Endothelial cell of umbilical vein (primary cell): ENCODE measurements around the gene KHK. TPM values are rescaled to one million over a fixed set of nuclear protein-coding genes. Genes with fewer than 3 reads are reported as not detected.

Experiments used
- BruUV-seq: library from RNA; stranded (reverse); fragments of 400-500 nt; replicated peaks from 2 replicates; lab custom pipeline; 2021; lab: Mats Ljungman, UMichigan
- CTCF ChIA-PET: fragments of 300-600, 350-600 bp; sonication (Branson Sonifier 250); formaldehyde crosslinking; loops from one replicate; lab custom pipeline; 2021; ENCODE audit warnings: antibody characterized with exemption, inconsistent platforms; lab: Charles Lee
- POLR2A ChIA-PET: fragments of 300-600, 350-600 bp; sonication (Branson Sonifier 250); formaldehyde crosslinking; loops from one replicate; lab custom pipeline; 2021; ENCODE audit warnings: antibody characterized with exemption, inconsistent platforms; lab: Charles Lee
- DNase-seq: peaks from one replicate; pipeline ENCODE4 v3.0.0-alpha.2; 2011; ENCODE audit warnings: low read depth, low spot score
- FAIRE-seq: peaks from 2 replicates; lab custom pipeline; 2011; peaks lifted over from hg19 to GRCh38; lab: Jason Lieb, UNC
- H2AFZ ChIP-seq: 2 replicates; pipeline ENCODE4 v1.6.0; 2012; ENCODE audit warnings: low read depth, low read length, control low read depth, inconsistent platforms
- H3K27ac ChIP-seq: 2 replicates; pipeline ENCODE4 v1.5.1; 2011; ENCODE audit warnings: low read depth, mild to moderate bottlenecking, control low read depth, low read length, moderate library complexity; ENCODE audit not compliant: insufficient read depth
- H3K27me3 ChIP-seq, 2 experiments: 2 replicates each; pipeline versions ENCODE4 v1.6.0 to v1.6.1; 2011; ENCODE audit warnings: low read length in 2 of 2, mixed read lengths in 1 of 2; ENCODE audit not compliant: control insufficient read depth in 2 of 2, insufficient read depth in 2 of 2
- H3K36me3 ChIP-seq, 2 experiments: 2 replicates in 1 of 2; 3 replicates in 1 of 2; pipeline ENCODE4 v1.5.1; 2011; ENCODE audit warnings: low read length in 2 of 2, mild to moderate bottlenecking in 1 of 2, moderate library complexity in 1 of 2; ENCODE audit not compliant: control insufficient read depth in 2 of 2, insufficient read depth in 2 of 2; ENCODE audit errors: extremely low read depth in 1 of 2
- H3K4me1 ChIP-seq: 3 replicates; pipeline ENCODE4 v1.5.1; 2011; ENCODE audit warnings: mild to moderate bottlenecking, low read length; ENCODE audit not compliant: control insufficient read depth, insufficient read depth; ENCODE audit errors: extremely low read depth
- H3K4me2 ChIP-seq: 2 replicates; pipeline ENCODE4 v1.6.1; 2011; ENCODE audit warnings: low read length, control low read depth, mixed read lengths; ENCODE audit not compliant: insufficient read depth
- H3K4me3 ChIP-seq, 3 experiments: fragments of 200-600 bp in 1 of 3; sonication (generic), shearing (Covaris generic) in 1 of 3; replicated peaks in 1 of 3; 2 replicates each; pipeline ENCODE4 v1.5.1; 2011 to 2016; ENCODE audit warnings: control low read depth in 3 of 3, low read length in 3 of 3, mild to moderate bottlenecking in 2 of 3, inconsistent platforms in 1 of 3, low read depth in 1 of 3, moderate library complexity in 1 of 3; ENCODE audit not compliant: insufficient read depth in 1 of 3
- H3K79me2 ChIP-seq: 2 replicates; pipeline ENCODE4 v1.6.0; 2012; ENCODE audit warnings: low read length, inconsistent platforms; ENCODE audit not compliant: control insufficient read depth, insufficient read depth
- H3K9ac ChIP-seq: replicated peaks from 2 replicates; pipeline ENCODE3; 2011; ENCODE audit warnings: low read length, control low read depth; ENCODE audit not compliant: insufficient read depth; ENCODE audit errors: extremely low read depth
- H3K9me1 ChIP-seq: replicated peaks from 3 replicates; pipeline ENCODE4 v1.6.0; 2011; ENCODE audit warnings: mild to moderate bottlenecking, low read length; ENCODE audit not compliant: control insufficient read depth, insufficient read depth; ENCODE audit errors: extremely low read depth
- H3K9me3 ChIP-seq: replicated peaks from 2 replicates; pipeline ENCODE4 v1.5.1; 2012; ENCODE audit warnings: low read length, inconsistent platforms; ENCODE audit not compliant: control insufficient read depth, insufficient read depth
- H4K20me1 ChIP-seq: replicated peaks from 2 replicates; pipeline ENCODE3; 2011; ENCODE audit warnings: mild to moderate bottlenecking, low read length; ENCODE audit not compliant: control insufficient read depth, insufficient read depth; ENCODE audit errors: extremely low read depth
- EZH2 ChIP-seq: IDR thresholded peaks from 2 replicates; pipeline ENCODE4 v1.6.1; 2012; ENCODE audit warnings: borderline replicate concordance, low read depth, mild to moderate bottlenecking, moderate library complexity, low read length, inconsistent platforms; ENCODE audit not compliant: severe bottlenecking
- FOS ChIP-seq: IDR thresholded peaks from 2 replicates; pipeline ENCODE4 v1.6.1; 2011; ENCODE audit warnings: mild to moderate bottlenecking, low read length, moderate library complexity, borderline replicate concordance; ENCODE audit not compliant: insufficient read depth
- GATA2 ChIP-seq: IDR thresholded peaks from 2 replicates; pipeline ENCODE4 v1.7.0; 2011; ENCODE audit warnings: low read depth, mild to moderate bottlenecking, moderate library complexity, mixed read lengths, low read length; ENCODE audit not compliant: insufficient read length, insufficient read depth
- JUN ChIP-seq: IDR thresholded peaks from 2 replicates; pipeline ENCODE4 v1.6.1; 2011; ENCODE audit warnings: borderline replicate concordance, low read depth; ENCODE audit not compliant: insufficient read length, insufficient read depth
- MYC ChIP-seq: IDR thresholded peaks from one replicate; pipeline ENCODE4 v1.6.1; 2011; ENCODE audit warnings: mild to moderate bottlenecking, low read depth, low read length
- POLR2A ChIP-seq: IDR thresholded peaks from 2 replicates; pipeline ENCODE4 v1.6.1; 2012; ENCODE audit warnings: low read depth, mild to moderate bottlenecking, control low read depth, low read length
- POLR2AphosphoS5 ChIP-seq: IDR thresholded peaks from 2 replicates; pipeline ENCODE4 v1.6.1; 2012; ENCODE audit warnings: low read depth, mild to moderate bottlenecking, control low read depth, low read length, moderate library complexity; ENCODE audit not compliant: insufficient read depth
- dilution Hi-C: fragments of 300-500 bp; cut with MboI; formaldehyde crosslinking; loops from one replicate; pipeline ENCODE4 v1.15.0; 2019; ENCODE audit warnings: low sequenced_read_pairs; ENCODE audit not compliant: extremely low pct_ligation_motif_present
- intact Hi-C: fragments of 100-400 bp; cut with micrococcal nuclease; formaldehyde crosslinking; loops from one replicate; pipeline ENCODE4 v1.10.0; 2022
- polyA plus RNA-seq, 4 experiments: library from polyadenylated mRNA; depleted of rRNA in 3 of 4; stranded (reverse) in 3 of 4; unstranded in 1 of 4; fragments of >200 nt; gene quantifications; 2 replicates each; pipeline versions ENCODE4 v1.2.1 to v1.2.3, GENCODE V29; 2011 to 2012; ENCODE audit warnings: missing spikeins in 1 of 4
- total RNA-seq: library from RNA; stranded (reverse); gene quantifications from 2 replicates; pipeline ENCODE4 v1.2.3, GENCODE V29; 2021
- TF ChIP-seq, protein P1 (sequence below): IDR thresholded peaks from 2 replicates; pipeline ENCODE4 v1.6.1; 2011; ENCODE audit not compliant: insufficient read depth, insufficient read length
- TF ChIP-seq, protein P2 (sequence below), 2 donors: IDR thresholded peaks; 1 replicate in 1 of 2; 2 replicates in 1 of 2; pipeline ENCODE4 v1.5.1; 2011; ENCODE audit warnings: low read length in 2 of 2, mild to moderate bottlenecking in 2 of 2, moderate library complexity in 2 of 2, control low read depth in 1 of 2, inconsistent platforms in 1 of 2, low read depth in 1 of 2; ENCODE audit not compliant: insufficient read depth in 1 of 2; ENCODE audit errors: extremely low read depth in 1 of 2

The KHK gene
- total and polyA plus RNA-seq, 2 donors (not counting 3 experiments of a cell fraction or from before 2014, with no cell fraction given), result 2.9 to 4.4 TPM

DNA sequence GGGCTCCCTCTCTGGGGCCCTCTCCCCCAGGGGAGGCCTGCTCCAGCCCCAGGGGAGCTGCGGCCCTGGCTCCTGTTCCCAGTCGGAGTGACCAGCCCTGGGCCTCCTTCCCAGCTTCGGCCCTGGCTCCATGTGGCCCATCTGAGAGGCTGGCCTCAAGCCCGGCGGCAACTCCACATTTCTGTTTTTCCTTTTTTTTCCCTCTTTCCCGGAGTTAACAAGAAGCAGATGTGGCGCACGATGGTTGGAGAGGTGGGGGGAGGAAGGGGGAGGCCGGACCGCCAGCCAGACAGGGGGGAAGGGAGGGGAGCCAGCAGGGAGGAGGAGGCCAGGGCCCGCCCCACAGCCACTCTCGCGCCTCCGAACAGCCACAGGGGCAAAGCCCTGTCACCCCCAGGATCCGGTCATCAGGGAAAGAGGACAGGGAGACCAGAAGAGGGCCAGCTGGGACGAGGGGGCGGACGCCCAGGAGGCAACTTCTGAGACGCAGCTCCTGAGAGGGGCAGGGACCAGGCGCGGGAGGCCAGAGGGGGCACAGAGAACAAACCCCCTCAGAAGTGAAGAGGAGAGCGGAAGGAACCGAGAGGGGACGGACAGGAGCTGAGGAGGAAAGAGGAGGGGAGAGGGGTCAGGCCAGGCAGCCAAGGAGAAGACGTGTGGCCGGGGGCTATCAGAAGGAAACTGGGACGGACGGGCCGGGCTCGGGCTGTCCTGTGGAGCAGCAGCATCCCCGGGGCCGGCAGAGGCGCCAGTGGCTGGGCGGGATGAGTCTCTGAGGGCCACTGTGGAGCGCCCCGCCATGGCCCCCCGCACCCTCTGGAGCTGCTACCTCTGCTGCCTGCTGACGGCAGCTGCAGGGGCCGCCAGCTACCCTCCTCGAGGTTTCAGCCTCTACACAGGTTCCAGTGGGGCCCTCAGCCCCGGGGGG lies 8.0 kb upstream of the KHK start, which contains the start of gene EMILIN1:
TSS of gene EMILIN1 (plus strand) at position 349 of the 928 bp plus-strand sequence. CDS start at position 800, 451 bp downstream.
- Histone ChIP-seq H3K27ac (no peak within 1 kb of the TSS), H3K36me3 (no peaks in the 10 kb centered on the region), H2AFZ (peak within 1 kb of the TSS; percentile 60), H3K4me3 (peak within 1 kb of the TSS in 1 of 3 experiments; percentile 28), H3K4me2 (no peak within 1 kb of the TSS), H3K9ac (no peak within 1 kb of the TSS), H3K79me2 (no peaks in the 10 kb centered on the region), H3K27me3 (no peaks in the 10 kb centered on the region), H3K9me3 (no peaks in the 10 kb centered on the region), H4K20me1 (no peaks in the 10 kb centered on the region), H3K9me1 (no peaks in the 10 kb centered on the region), H3K4me1 (peaks cover 8% of the 10 kb centered on the region)
- BruUV-seq, result no TSS peak
- intact Hi-C loops, result no loop called here
- POLR2A ChIA-PET, result no interaction called here
- CTCF ChIA-PET, result no interaction called here
- no peak for TF ChIP-seq POLR2AphosphoS5
- TF ChIP-seq, protein P1, sequence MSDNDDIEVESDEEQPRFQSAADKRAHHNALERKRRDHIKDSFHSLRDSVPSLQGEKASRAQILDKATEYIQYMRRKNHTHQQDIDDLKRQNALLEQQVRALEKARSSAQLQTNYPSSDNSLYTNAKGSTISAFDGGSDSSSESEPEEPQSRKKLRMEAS, result no peak
- no peak for TF ChIP-seq MYC
- no peak for TF ChIP-seq EZH2
- TF ChIP-seq, protein P2, sequence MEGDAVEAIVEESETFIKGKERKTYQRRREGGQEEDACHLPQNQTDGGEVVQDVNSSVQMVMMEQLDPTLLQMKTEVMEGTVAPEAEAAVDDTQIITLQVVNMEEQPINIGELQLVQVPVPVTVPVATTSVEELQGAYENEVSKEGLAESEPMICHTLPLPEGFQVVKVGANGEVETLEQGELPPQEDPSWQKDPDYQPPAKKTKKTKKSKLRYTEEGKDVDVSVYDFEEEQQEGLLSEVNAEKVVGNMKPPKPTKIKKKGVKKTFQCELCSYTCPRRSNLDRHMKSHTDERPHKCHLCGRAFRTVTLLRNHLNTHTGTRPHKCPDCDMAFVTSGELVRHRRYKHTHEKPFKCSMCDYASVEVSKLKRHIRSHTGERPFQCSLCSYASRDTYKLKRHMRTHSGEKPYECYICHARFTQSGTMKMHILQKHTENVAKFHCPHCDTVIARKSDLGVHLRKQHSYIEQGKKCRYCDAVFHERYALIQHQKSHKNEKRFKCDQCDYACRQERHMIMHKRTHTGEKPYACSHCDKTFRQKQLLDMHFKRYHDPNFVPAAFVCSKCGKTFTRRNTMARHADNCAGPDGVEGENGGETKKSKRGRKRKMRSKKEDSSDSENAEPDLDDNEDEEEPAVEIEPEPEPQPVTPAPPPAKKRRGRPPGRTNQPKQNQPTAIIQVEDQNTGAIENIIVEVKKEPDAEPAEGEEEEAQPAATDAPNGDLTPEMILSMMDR (IDR thresholded peaks at IDR 0.05; ENCODE audit: extremely low read depth in 1 of 2, insufficient read depth in 1 of 2, low read depth in 1 of 2, low read length in 2 of 2), result no peak
- TF ChIP-seq JUN, result no peak
- TF ChIP-seq POLR2A, result no peak
- TF ChIP-seq GATA2, result no peak
- TF ChIP-seq FOS, result no peak
- dilution Hi-C loops, result no loop called here
- no peak for FAIRE-seq
- peak; percentile 51 for DNase-seq
